ENCODE results near the gene VAV2. TPM values are rescaled to one million over a fixed set of nuclear protein-coding genes. Genes with fewer than 3 reads are reported as not detected.

Gene VAV2
- total RNA-seq, 6 experiments from 2014 or later: 17.6 to 24.5 (median 21.7) TPM

DNA sequence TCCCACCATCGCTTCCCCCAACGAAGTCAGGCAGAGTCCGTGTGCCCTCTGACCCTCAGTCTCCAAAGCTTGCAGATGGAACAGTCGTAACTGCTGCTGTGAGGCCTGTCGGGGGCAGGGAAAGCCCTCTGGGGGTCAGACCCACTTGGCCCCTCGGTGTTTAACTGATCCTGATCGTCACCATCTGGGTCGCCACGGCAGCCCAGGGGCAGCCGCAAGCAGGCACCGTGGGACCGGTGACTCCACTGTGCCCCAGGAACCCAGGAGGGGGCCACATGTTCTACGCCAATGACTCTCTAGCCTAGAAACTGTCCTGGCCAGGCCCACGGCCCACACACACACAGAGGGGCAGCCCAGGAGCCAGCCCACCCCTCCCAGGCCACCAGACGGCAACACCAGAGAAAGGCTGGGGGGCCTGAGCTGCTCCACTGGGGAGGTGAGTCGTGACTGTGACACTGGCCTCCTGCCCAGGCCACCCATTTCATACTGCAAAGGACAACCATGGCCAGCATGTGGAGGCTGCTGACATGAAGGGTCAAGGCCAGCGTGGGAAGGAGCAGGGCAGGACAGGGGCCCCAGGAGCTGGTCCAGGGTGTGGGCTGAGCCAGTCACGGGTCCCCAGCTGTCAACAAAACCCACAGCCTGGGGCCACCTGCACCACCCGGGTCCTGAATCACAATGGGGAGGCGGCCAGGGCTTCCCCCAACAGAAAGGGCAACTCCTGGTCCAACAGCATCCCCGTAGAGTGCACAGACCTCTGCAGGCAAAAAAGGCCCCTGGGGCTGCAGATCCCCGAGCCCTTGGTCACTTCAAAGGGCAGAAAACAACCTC is 20.8 kb downstream of the VAV2 start:
- peaks cover 20% of the 10 kb centered on the region for H3K4me1 Mint-ChIP-seq (ENCODE audit: low read depth)
- H3K27me3 Mint-ChIP-seq (ENCODE audit: insufficient read depth): peaks cover 3% of the 10 kb centered on the region
- no peak overlapping the region for H3K4me3 Mint-ChIP-seq
- no peak for DNase-seq
- no peak overlapping the region for H3K27ac Mint-ChIP-seq
- no peaks in the 10 kb centered on the region for H3K9me3 Mint-ChIP-seq
- no peaks in the 10 kb centered on the region for H3K36me3 Mint-ChIP-seq (ENCODE audit: low read depth)
- TF ChIP-seq, protein P1, sequence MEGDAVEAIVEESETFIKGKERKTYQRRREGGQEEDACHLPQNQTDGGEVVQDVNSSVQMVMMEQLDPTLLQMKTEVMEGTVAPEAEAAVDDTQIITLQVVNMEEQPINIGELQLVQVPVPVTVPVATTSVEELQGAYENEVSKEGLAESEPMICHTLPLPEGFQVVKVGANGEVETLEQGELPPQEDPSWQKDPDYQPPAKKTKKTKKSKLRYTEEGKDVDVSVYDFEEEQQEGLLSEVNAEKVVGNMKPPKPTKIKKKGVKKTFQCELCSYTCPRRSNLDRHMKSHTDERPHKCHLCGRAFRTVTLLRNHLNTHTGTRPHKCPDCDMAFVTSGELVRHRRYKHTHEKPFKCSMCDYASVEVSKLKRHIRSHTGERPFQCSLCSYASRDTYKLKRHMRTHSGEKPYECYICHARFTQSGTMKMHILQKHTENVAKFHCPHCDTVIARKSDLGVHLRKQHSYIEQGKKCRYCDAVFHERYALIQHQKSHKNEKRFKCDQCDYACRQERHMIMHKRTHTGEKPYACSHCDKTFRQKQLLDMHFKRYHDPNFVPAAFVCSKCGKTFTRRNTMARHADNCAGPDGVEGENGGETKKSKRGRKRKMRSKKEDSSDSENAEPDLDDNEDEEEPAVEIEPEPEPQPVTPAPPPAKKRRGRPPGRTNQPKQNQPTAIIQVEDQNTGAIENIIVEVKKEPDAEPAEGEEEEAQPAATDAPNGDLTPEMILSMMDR (IDR thresholded peaks at IDR 0.05): no peak

DNA sequence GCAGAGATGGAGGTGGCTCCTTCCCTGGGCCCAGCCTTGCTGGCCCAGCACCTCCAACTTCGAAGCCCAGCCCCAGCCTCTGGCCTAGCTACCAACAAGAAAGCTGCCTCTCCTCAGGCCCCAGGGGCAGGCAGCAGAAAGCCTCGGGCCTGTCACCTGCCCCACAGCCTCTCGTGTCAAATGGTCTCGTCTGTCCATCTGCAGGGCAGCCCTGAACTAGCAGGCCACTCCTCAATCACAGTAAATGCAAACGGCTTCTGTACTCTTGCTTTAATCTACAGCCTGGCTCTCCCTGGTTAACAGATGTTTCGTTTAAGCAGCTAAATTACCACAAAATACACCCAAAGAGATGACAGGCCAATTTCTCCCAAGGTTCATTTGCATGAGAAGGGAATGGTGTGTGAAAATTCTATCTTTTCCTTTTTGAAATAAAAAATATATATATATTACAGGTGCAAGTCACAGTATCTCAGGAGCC is 21.5 kb downstream of the VAV2 start:
- Mint-ChIP-seq H3K27me3 (ENCODE audit: insufficient read depth) (peaks cover 3% of the 10 kb centered on the region), H3K4me1 (ENCODE audit: low read depth) (peaks cover 28% of the 10 kb centered on the region)
- TF ChIP-seq, protein P1 (IDR thresholded peaks at IDR 0.05): no peak

DNA sequence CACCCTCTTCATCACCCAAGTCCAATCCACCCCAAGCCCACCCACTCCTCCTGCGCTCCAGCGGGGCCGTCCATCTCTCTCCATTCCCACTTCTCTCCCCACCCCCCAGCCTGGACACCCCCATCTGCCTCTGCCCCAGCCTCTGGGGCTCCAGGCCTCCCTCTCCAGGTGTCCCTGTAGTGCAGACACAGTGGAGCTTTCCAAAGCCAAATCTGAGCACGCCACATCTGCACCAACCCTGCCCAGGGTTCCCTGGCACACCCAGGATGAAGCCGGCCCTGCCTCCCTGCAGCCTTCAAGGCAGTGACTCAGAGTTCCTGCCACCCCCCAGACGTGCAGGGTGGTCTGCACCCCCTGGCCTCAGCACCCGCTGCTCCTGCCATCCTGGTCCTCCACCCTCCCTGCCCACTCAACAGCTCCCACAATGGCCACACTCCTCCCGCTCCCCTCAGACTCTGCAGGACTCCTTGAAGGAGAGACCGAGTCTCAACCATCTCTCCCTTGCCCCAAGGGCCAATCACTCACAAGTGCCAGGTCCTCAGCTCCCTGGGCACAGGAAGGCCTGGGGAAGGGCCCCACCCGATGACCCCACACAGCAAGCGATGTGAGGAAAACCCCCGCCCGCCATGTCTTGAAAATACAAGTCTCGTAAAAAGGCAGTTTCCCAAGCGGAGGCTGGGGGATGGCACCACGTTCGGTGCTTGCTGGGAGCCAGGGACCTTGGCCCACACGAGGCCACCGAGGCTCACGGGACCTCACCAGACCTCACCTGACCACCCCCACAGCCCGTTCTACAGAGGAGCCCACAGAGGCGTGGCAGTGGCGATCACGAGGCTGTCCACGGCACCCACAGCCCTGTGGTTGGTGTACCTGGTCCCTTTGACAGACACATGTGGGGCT is 22.2 kb downstream of the VAV2 start:
- H3K4me3 Mint-ChIP-seq: no peak overlapping the region
- no peak overlapping the region for H3K27ac Mint-ChIP-seq
- peaks cover 9% of the 10 kb centered on the region for H3K36me3 Mint-ChIP-seq (ENCODE audit: low read depth)
- H3K4me1 Mint-ChIP-seq (ENCODE audit: low read depth): peaks cover 29% of the 10 kb centered on the region
- DNase-seq: no peak
- TF ChIP-seq, protein P1 (IDR thresholded peaks at IDR 0.05): no peak
- peaks cover 7% of the 10 kb centered on the region for H3K9me3 Mint-ChIP-seq
- H3K27me3 Mint-ChIP-seq (ENCODE audit: insufficient read depth): peaks cover 3% of the 10 kb centered on the region

More for the DNA sequence above, 21.5 kb downstream of the VAV2 start:
- Mint-ChIP-seq H3K4me3 (no peak overlapping the region), H3K27ac (no peak overlapping the region), H3K9me3 (peaks cover 4% of the 10 kb centered on the region), H3K36me3 (ENCODE audit: low read depth) (peaks cover 6% of the 10 kb centered on the region)
- DNase-seq: no peak

DNA sequence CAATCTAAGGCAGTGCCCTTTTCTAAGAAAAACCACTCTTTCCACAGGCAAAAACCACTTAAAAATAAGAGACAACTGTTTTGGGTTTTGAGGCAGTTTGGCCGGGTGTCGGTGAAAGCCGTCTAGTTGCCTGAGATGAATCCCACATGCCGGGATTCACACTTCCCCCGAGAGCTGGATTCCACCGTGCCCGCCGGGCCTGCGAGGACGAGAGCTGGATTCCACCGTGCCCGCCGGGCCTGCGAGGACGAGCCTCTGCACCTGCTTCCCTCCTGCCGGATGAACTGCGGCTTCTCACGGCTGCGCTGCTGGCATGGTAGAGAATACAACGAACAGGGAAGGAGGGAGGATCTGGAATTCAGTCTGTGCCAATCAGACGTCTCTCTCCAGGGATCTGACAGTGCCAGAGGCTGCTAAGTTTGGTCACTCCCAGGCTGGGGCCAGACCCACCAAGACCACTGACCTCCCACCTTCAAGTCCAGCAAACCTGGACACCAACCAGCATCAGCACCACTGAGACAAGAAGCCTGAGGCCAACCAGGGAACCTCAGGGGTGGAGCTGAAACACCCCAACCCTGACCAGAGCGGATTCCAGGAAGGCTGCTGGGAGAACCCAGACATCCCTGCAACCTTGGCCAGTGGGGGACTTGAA is 23.0 kb downstream of the VAV2 start:
- no peak for DNase-seq
- peaks cover 16% of the 10 kb centered on the region for H3K36me3 Mint-ChIP-seq (ENCODE audit: low read depth)
- H3K9me3 Mint-ChIP-seq: peaks cover 14% of the 10 kb centered on the region
- H3K4me1 Mint-ChIP-seq (ENCODE audit: low read depth): peaks cover 29% of the 10 kb centered on the region
- TF ChIP-seq, protein P1 (IDR thresholded peaks at IDR 0.05): no peak
- no peak overlapping the region for H3K4me3 Mint-ChIP-seq
- no peak overlapping the region for H3K27ac Mint-ChIP-seq
- H3K27me3 Mint-ChIP-seq (ENCODE audit: insufficient read depth): peaks cover 3% of the 10 kb centered on the region

DNA sequence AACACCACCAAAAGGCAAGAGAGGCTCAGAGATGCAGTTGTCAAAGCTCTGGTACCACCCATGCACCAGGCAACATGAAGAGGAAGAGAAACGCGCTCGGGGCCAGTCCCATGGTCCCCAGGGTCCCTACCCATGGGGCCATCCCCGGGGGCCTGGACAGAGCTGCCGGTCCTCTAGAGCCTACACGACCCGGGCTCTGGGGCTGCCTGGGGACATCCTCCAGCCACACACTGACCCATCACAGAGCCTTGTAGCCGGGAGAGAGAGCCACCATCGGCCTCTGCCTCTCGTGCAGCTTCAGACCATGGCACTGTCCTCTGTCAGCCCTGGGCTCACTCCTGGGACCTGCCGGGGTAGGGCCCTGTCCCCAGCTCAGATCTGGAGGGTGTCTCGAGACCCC is 23.7 kb downstream of the VAV2 start:
- peaks cover 20% of the 10 kb centered on the region for H3K36me3 Mint-ChIP-seq (ENCODE audit: low read depth)
- DNase-seq: no peak
- TF ChIP-seq, protein P1 (IDR thresholded peaks at IDR 0.05): no peak
- H3K4me1 Mint-ChIP-seq (ENCODE audit: low read depth): peaks cover 25% of the 10 kb centered on the region
- peaks cover 14% of the 10 kb centered on the region for H3K9me3 Mint-ChIP-seq
- no peak overlapping the region for H3K4me3 Mint-ChIP-seq
- H3K27me3 Mint-ChIP-seq (ENCODE audit: insufficient read depth): peaks cover 1% of the 10 kb centered on the region
- H3K27ac Mint-ChIP-seq: no peak overlapping the region
